GM21619 (cell line): ENCODE data around the gene ABCC4.

Experiments used
- ATAC-seq: cut with Tn5 transposase; IDR thresholded peaks from one replicate; pipeline ENCODE4 v1.9.1; 2021; ENCODE audit not compliant: unreplicated experiment

Gene ABCC4

DNA sequence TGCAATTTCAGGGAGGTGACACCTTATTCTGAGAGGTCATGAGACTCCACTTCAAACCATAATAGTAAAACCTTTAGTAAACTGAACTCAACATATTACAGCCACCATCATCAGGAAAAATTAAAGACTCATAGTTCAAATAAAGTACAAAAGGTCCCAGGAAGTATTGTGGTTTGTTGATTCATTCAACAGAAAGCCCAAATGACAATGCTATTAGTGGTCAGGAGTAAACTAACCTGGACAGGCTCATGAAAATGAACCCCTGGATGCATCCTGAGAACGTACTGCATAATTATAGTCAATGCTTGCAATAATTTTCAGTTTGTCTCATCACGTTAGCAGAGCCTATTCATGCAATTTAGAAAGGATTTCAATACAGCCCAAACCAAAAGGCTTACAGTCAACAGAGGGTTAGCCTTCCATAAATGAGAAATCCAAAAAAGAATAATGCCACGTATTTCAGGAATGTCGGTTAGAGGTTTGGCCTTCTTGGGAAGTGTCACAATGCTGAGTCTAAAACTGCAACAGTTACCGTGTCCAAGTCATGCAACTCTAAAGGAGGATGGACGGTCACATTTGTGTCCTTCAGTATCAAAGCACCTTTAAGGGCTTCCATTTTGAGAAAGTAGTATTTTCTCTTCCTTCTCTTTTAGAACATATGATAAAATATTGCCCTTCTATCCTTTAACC is 280.8 kb downstream of the ABCC4 start:
- peak; percentile 43 for ATAC-seq

DNA sequence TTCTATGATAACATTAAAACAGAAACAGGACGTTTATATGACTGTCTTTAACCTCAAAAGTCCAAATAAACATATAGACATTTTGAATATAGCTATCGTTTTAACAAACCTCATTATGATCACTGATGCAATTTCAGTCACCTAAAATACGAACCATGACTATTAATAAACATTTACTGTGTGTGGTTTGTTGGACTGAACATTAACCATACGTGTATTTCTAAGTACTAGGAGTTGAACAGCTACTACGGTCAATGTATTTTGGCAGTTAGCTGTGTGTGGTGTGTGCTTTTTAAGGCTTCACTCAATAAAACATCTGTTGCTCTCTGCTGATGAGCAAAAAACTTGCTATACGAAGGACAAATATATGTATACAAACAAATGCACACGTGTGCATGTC is 281.4 kb downstream of the ABCC4 start:
- peak; percentile 55 for ATAC-seq

- ATAC-seq: no peak
Measured at GRCh38 chr13:95007322-95007721, 293.9 kb downstream of the ABCC4 start.

- ATAC-seq: no peak
Measured at GRCh38 chr13:95005300-95005699, 296.0 kb downstream of the ABCC4 start.

GRCh38 chr13:95003019-95003813 is 298.0 kb downstream of the ABCC4 start:
- no peak for ATAC-seq

GRCh38 chr13:95002126-95002525 is 299.1 kb downstream of the ABCC4 start:
- no peak for ATAC-seq

DNA sequence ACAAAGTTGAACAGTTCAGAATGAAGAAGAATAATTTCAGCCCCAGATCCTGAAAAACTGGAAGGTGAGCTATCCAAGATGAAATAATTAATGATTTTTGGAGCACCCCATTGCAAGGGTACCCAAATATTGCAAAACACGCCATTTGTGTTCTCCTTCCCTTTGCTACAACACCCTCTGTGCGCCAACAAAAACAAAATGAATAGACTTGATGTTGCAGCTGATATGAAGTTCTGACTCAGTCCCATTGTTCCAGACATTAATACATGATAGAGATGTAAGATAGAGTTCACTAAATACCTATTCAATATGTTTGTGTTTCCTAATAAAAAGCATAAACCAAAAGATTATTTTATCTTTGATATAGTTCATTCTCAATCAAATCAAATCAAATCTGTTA is 301.4 kb downstream of the ABCC4 start:
- no peak for ATAC-seq

DNA sequence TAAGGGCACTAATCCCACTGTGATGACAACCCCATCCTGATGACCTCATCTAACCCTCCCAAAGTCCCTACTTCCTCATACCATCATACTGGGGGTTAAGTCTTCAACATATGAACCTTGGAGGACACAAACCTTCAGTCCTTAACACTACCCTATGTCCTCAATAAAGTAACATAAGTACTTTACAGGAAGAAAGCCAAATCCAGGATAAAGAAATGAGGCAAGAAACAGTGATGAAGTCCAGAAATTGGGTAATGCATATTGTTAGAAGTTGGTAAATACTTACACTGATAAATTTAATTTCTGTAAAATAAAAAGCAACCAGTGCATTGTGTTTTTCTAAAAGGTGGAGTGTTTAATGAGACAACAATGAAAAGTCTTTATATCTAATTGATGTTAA is 304.1 kb downstream of the ABCC4 start:
- no peak for ATAC-seq

DNA sequence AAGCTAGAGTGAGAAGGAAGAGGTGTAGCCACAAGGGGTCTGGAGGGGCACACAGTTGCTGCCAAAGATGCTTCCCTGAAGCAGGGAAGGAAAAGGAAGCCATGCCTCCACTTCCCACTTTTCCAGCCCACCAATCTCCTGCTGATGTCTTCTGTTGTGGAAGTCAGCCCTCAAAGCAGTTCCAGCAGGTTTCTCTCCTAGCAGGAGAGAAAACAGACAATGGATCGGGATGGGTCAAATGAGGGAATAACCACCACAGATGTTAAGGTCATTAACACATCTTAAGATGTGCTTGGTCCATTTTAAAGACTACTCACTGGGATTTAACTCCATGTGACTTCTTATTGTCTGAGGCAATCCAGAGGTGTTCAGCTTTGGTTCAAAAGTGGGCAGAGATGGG is 304.8 kb downstream of the ABCC4 start:
- ATAC-seq: no peak

DNA sequence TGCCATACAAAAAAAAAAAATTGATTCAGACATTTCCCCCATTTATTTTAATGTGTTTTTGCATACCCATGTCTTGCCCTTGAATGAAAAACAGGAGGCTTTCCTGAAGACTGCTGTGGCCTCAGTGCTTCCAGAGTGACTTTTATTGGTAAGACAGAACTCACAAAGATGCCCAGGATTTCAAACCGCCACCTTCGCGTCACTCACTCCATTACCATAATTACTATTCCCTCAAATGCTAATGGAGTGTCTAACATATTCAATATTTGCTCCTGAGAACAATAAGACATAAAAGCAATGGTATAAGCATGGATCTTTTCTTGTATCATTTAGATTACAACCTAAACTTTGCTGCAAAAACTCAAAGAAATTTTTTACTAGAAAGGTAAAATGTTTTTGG is 306.7 kb downstream of the ABCC4 start:
- ATAC-seq: no peak

- ATAC-seq: no peak
Measured at GRCh38 chr13:94993616-94994015, 307.6 kb downstream of the ABCC4 start.

DNA sequence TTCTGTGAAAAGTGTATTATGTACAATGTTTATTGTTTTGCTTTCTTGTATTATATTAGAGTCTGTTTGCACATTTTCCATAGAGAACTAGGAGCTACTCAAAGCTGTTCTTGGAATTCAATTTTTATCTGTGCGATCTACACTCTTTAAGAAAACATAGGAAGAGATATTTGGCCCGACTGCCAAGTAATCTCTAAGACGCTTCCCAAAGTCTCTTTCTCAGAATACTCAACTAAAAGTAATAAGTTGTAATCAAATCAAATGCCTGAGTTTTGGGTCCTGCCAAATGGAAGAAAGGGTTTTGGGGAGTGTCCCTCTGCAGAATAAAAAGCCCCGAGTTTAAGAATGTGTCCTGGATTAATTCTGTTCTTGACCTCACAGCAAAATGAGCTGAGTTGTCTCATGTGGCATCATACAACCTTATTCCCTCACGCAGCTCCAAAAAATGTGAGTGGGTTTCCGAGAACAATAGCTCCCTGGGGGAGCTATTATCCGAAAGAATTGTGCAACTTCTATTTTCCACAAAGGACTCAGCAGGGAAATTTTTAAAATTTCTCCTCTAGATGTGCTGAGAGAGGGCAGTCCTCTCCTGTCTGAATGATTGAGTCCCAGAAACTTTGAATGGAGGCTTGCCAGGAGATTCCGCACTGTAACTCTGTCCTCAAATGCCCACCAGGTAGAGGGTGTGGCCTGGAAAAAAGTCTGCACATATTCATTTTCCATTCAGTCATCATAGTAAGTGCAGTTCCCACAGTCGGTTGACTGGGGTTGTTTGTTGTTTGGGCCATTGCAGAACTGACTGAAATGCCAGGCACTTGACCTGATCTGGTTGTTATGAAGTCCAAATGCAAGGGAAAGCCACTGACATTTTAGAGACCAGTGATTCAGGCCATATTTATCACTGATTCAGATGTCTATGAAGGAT is 309.0 kb downstream of the ABCC4 start:
- no peak for ATAC-seq

GRCh38 chr13:94988654-94989053 is 312.6 kb downstream of the ABCC4 start:
- ATAC-seq: no peak

DNA sequence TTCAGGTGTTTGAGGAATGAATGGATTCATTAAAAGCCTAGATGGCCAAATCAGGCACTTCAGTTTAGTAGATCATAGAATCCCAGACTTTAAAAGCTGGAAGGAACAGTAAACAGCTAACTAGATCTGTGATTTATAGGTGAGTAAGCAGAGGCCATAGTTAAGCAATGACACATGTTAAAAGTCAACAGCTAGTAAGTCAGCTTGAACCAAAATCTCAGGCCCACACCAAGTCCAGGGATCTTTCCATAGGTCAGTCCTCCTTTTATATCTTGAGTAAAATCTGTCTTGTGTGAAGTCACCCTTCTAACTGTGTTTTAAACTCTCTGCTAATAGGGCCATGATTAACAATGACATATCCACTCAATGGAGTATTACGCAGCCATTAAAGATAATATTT is 313.4 kb downstream of the ABCC4 start:
- no peak for ATAC-seq

DNA sequence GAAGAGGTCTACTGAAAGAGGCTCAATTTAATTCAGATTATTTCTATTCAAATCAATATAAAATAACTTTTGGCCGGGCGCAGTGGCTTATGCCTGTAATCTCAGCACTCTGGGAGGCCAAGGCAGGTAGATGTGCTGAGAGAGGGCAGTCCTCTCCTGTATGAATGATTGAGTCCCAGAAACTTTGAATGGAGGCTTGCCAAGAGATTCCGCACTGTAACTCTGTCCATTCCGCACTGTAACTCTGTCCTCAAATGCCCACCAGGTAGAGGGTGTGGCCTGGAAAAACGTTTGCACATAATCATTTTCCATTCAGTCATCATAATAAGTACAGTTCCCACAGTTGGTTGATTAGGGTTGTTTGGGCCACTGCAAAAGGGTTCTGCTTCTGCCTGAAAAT is 314.2 kb downstream of the ABCC4 start:
- ATAC-seq: no peak

DNA sequence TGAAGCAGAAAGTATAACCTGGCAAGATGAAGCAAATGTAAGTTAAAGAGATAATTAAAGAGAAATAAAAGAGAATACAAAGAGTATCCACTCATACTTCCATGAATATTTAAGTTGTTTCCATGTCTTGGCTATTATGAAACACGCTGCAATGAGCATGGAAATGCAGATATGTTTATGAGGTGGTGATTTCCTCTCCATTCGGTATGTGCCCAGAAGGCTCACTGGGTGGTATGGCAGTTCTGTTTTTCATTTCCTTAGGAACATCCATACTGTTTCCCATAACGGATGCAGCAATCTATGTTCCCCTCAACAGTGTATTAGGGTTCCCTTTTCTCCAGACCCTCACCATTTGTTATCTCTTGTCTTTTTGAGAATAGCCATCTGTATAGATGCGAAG is 316.3 kb downstream of the ABCC4 start:
- no peak for ATAC-seq

DNA sequence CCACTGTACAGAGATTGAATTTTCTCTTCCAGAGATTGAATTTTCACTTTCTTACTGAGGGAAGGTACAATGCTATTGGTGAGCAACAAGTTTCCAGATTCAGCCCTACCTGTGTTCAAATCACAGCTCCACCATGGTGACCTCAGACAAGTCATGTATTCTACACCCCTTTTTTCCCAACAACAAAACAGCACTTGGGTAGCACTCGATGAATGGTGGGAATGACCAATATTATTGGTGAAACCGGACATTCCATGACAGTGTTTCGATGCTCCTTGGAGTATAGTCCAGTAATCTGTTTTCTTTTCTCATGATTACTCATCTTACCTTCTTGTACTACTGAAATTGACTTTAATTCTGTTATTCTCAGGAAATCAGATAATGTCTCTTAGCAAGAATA is 322.7 kb downstream of the ABCC4 start:
- ATAC-seq: no peak

DNA sequence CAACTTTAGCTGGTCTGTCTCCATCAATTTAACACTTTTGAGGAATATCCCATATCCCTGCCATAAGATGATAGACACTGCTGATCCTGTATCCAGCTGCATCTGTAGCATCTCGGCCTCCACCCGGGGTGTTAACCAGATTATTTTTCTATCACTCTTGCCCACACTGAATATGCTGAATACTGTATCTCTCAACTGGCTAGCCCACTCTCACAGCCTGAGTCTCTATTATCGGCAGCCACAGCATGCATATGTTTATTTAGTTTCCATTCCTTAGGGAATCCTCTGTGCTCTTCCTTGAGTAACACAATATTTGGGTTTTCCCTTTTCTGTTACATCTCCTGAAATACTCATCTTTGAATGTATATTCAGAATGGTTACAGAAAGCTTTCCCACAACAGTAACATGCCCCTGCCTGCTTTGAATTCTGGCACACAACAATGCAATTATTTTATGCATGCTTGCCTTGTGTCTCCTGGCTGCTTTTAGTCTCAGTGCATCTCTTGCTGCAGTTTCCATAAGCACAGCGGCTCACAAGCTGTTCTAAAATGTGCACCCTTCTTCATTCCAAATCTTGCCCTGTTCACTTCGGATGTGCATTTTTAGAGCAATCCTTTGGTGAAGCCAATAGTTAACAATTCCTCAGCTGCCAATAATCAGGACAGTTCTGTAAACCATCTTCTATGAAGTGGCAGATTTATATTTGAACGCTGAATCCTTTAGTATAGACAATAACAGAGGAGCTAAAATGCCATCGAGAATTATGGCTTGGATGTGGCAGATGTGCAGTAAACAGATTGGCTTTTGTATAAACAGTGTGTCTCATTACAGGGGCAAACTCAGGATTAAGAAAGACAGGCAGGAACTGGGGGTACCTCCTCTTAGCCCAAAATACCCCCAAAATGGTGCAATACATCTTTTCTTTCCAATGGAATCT is 327.0 kb downstream of the ABCC4 start:
- ATAC-seq: no peak

GRCh38 chr13:94972262-94972661 is 329.0 kb downstream of the ABCC4 start:
- no peak for ATAC-seq
